GM12878 (cell line): ENCODE results near the gene FAM222B. TPM values are rescaled to one million over a fixed set of nuclear protein-coding genes. Genes with fewer than 3 reads are reported as not detected.

ENCODE experiments used
- ATAC-seq: fragments of 200-7000 bp; cut with Tn5 transposase; 3 replicates; pipeline ENCODE4 v1.9.1; 2020; ENCODE audit warnings: mild to moderate bottlenecking, moderate library complexity
- BruUV-seq: library from RNA; stranded (reverse); fragments of 400-500 nt; replicated peaks from 2 replicates; lab custom pipeline; 2021; lab: Mats Ljungman, UMichigan
- CTCF ChIA-PET: fragments of 300-600 bp; sonication (Branson Sonifier 250); formaldehyde crosslinking; extraction: SDS; loops from one replicate; lab custom pipeline; 2021; ENCODE audit warnings: inconsistent platforms; lab: Yijun Ruan, JAX
- POLR2A ChIA-PET: fragments of 350-600 bp; formaldehyde crosslinking; extraction: SDS; loops from one replicate; lab custom pipeline; 2021; ENCODE audit warnings: inconsistent platforms; lab: Charles Lee
- RAD21 ChIA-PET: fragments of 300-600 bp; sonication (Branson Sonifier 250); formaldehyde crosslinking; loops from one replicate; lab custom pipeline; 2023; ENCODE audit warnings: antibody characterized with exemption; ENCODE audit not compliant: unreplicated experiment; lab: Charles Lee
- SMC1A ChIA-PET: fragments of 300-600 bp; sonication (Branson Sonifier 250); formaldehyde crosslinking; loops from one replicate; lab custom pipeline; 2023; ENCODE audit not compliant: unreplicated experiment, uncharacterized antibody; lab: Charles Lee
- DNase-seq: peaks from one replicate; pipeline ENCODE4 v3.0.0-alpha.2; 2011; ENCODE audit warnings: low read depth, low spot score
- FAIRE-seq: peaks from 3 replicates; lab custom pipeline; 2011; peaks lifted over from hg19 to GRCh38; lab: Jason Lieb, UNC
- H2AFZ ChIP-seq: 2 replicates; pipeline ENCODE4 v1.6.0; 2011; ENCODE audit warnings: low read depth, low read length, control low read depth; ENCODE audit not compliant: control insufficient read depth
- H3K27ac ChIP-seq: 2 replicates; pipeline ENCODE4 v1.5.1; 2011; ENCODE audit warnings: control low read depth; ENCODE audit not compliant: control insufficient read depth, insufficient read depth
- H3K27me3 ChIP-seq, 2 experiments: replicated peaks in 1 of 2; 2 replicates each; pipeline versions ENCODE4 v1.6.0 to v1.6.1; 2011; ENCODE audit warnings: low read length in 1 of 2; ENCODE audit not compliant: control insufficient read depth in 2 of 2, insufficient read depth in 2 of 2
- H3K36me3 ChIP-seq, 2 experiments: 2 replicates each; pipeline ENCODE4 v1.5.1; 2011; ENCODE audit warnings: low read length in 1 of 2; ENCODE audit not compliant: control insufficient read depth in 2 of 2, insufficient read depth in 2 of 2
- H3K4me1 ChIP-seq: 2 replicates; pipeline ENCODE4 v1.6.1; 2011; ENCODE audit warnings: mild to moderate bottlenecking, low read length, moderate library complexity, mixed read lengths; ENCODE audit not compliant: control insufficient read depth, insufficient read depth
- H3K4me2 ChIP-seq: 2 replicates; pipeline ENCODE4 v1.6.0; 2011; ENCODE audit warnings: control low read depth; ENCODE audit not compliant: control insufficient read depth, insufficient read depth
- H3K4me3 ChIP-seq: fragments of 200-600 bp; sonication (generic); 2 replicates; pipeline ENCODE4 v1.5.1; 2016
- H3K79me2 ChIP-seq: 2 replicates; pipeline ENCODE4 v1.6.0; 2011; ENCODE audit warnings: low read length; ENCODE audit not compliant: control insufficient read depth, insufficient read depth
- H3K9ac ChIP-seq: 2 replicates; pipeline ENCODE4 v1.8.0; 2011; ENCODE audit warnings: low read length, control low read depth, mixed read lengths; ENCODE audit not compliant: control insufficient read depth, insufficient read depth
- H3K9me3 ChIP-seq: replicated peaks from 3 replicates; pipeline ENCODE4 v1.5.1; 2011; ENCODE audit warnings: mild to moderate bottlenecking, low read length; ENCODE audit not compliant: control insufficient read depth, insufficient read depth
- H4K20me1 ChIP-seq: 2 replicates; pipeline ENCODE4 v1.6.0; 2011; ENCODE audit not compliant: control insufficient read depth, insufficient read depth
- CBX5 ChIP-seq: sonication (generic); IDR thresholded peaks from 2 replicates; pipeline ENCODE4 v1.6.1; 2016; ENCODE audit warnings: low read depth, moderate library complexity, mild to moderate bottlenecking, inconsistent platforms
- E4F1 ChIP-seq: fragments of 450-650 bp; IDR thresholded peaks from 2 replicates; pipeline ENCODE4 v1.6.1; 2018; ENCODE audit warnings: borderline replicate concordance, mild to moderate bottlenecking; ENCODE audit not compliant: partially characterized antibody
- IKZF1 ChIP-seq: fragments of 450-650 bp; conservative IDR thresholded peaks from 2 replicates; pipeline ENCODE4 v1.6.1; 2017; ENCODE audit warnings: antibody characterized with exemption, mild to moderate bottlenecking
- NBN ChIP-seq: fragments of 450-650 bp; IDR thresholded peaks from 2 replicates; pipeline ENCODE4 v1.6.1; 2016
- RELA ChIP-seq: fragments of 450-650 bp; IDR thresholded peaks from 2 replicates; pipeline ENCODE4 v1.8.0; 2014; ENCODE audit warnings: borderline replicate concordance; ENCODE audit not compliant: partially characterized antibody
- SMC3 ChIP-seq: IDR thresholded peaks from 2 replicates; pipeline ENCODE4 v1.6.1; 2011; ENCODE audit warnings: low read length, improper control_type of control experiment, borderline replicate concordance
- SREBF1 ChIP-seq: IDR thresholded peaks from 2 replicates; pipeline ENCODE4 v1.6.1; 2012; ENCODE audit warnings: mild to moderate bottlenecking, low read length
- STAT1 ChIP-seq: fragments of 450-650 bp; conservative IDR thresholded peaks from 2 replicates; pipeline ENCODE4 v1.6.1; 2014; ENCODE audit warnings: antibody characterized with exemption, mild to moderate bottlenecking
- USF1 ChIP-seq: IDR thresholded peaks from 2 replicates; pipeline ENCODE4 v1.6.1; 2011; ENCODE audit warnings: borderline replicate concordance, low read depth, mild to moderate bottlenecking, moderate library complexity, mixed read lengths, low read length; ENCODE audit not compliant: insufficient read depth; ENCODE audit errors: extremely low read length
- ZBTB4 ChIP-seq: fragments of 450-650 bp; formaldehyde crosslinking; IDR thresholded peaks from 2 replicates; pipeline ENCODE4 v1.4.0; 2022; ENCODE audit warnings: mild to moderate bottlenecking, moderate library complexity
- WGBS: methylation state at CpG from one replicate; pipeline ENCODE4 v1.1.6; 2016; ENCODE audit warnings: low lambda C conversion rate; ENCODE audit not compliant: insufficient replicate concordance, insufficient coverage; ENCODE audit errors: missing lambda C conversion rate; 5-methylcytosine and 5-hydroxymethylcytosine counted together
- in situ Hi-C: fragments of 300-500 bp; cut with MboI; formaldehyde crosslinking; loops from 9 replicates; pipeline ENCODE4 v1.14.3; 2018; ENCODE audit warnings: mixed read lengths
- intact Hi-C: fragments of 100-400 bp; cut with micrococcal nuclease; formaldehyde crosslinking; loops from one replicate; pipeline ENCODE4 v1.14.2; 2022; ENCODE audit not compliant: unreplicated experiment
- polyA plus RNA-seq, 11 experiments: library from polyadenylated mRNA; depleted of rRNA in 4 of 11; unstranded in 6 of 11; stranded (reverse) in 5 of 11; fragments of >200 nt; fragmentation: Nextera tagmentation in 4 of 11; fragmentation: Illumina TruSeq in 1 of 11; extraction: Ambion mirVana in 4 of 11; extraction: Trizol in 1 of 11; gene quantifications; 1 replicate in 1 of 11; 2 replicates in 10 of 11; pipeline versions ENCODE4 v1.2.1 to v1.2.3, GENCODE V29; 2011 to 2016; ENCODE audit warnings: inconsistent platforms in 2 of 11, missing spikeins in 2 of 11, low read depth in 1 of 11
- total RNA-seq, 4 experiments: library from RNA; depleted of rRNA in 3 of 4; stranded (reverse); fragments of >200 nt in 3 of 4; fragmentation: Illumina TruSeq in 1 of 4; extraction: Trizol in 1 of 4; gene quantifications; 2 replicates each; pipeline versions ENCODE4 v1.2.1 to v1.2.3, GENCODE V29; 2013 to 2021

FAM222B gene
- total and polyA plus RNA-seq, 10 of the 15 experiments (the other 5 are each of a cell fraction or from before 2014, with no cell fraction given), result 2.8 to 18.3 (median 6.4) TPM

GRCh38 chr17:28738680-28739384, 103.8 kb downstream of the FAM222B start (continued):
- TF ChIP-seq E4F1 (no peak), IKZF1 (peak; percentile 93)

GRCh38 chr17:28737770-28738679, 104.6 kb downstream of the FAM222B start:
- H3K27me3 ChIP-seq, result no peaks in the 10 kb centered on the region
- H3K9me3 ChIP-seq, result peaks cover 8% of the 10 kb centered on the region; the same call in 2 of the 3 replicates
- H3K36me3 ChIP-seq, result peaks cover 0 to 8% of the 10 kb centered on the region in 2 experiments; a peak in 2 of 4 replicates
- intact Hi-C loops (loop anchor here (1.0 kb wide), 1 partner anchor 10 kb away; the partner anchor contains the start of gene NEK8), in situ Hi-C loops (loop anchor here (25.0 kb wide), 1 partner anchor 1276 kb away; the partner anchor contains the start of gene KSR1)
- peak overlapping the region; percentile 60 for H3K4me3 ChIP-seq
- ChIA-PET CTCF (interaction anchor here (1.1 to 7.4 kb wide), 3 partner anchors 10 to 14 kb away, joined by 3 to 95 read pairs (median 7); partner anchors contain the start of genes NEK8 and TLCD1), POLR2A (interaction anchor here (0.8 to 15.2 kb wide), 2 partner anchors 11 to 157 kb away, joined by 7 to 485 read pairs; partner anchors contain the start of genes NEK8, RPL23A and TLCD1), RAD21 (interaction anchor here (1.5 to 17.4 kb wide), 2 partner anchors 11 kb away, joined by 7 to 375 read pairs; partner anchors contain the start of genes NEK8 and TLCD1), SMC1A (interaction anchor here (0.7 to 17.8 kb wide), 3 partner anchors 9 to 155 kb away, joined by 3 to 326 read pairs (median 5); partner anchors contain the start of genes NEK8 and TLCD1)
- H3K4me2 ChIP-seq, result peak overlapping the region; percentile 76
- peak; percentile 89 for DNase-seq
- peak; percentile 88 for ATAC-seq
- peak; percentile 62 for FAIRE-seq
- 2% methylated on average over 22 of the region's 22 CpGs for WGBS
- H3K9ac ChIP-seq, result peak overlapping the region; percentile 73
- TSS peak; percentile 89 for BruUV-seq
- no peaks in the 10 kb centered on the region for H4K20me1 ChIP-seq
- peak overlapping the region; percentile 46 for H2AFZ ChIP-seq
- peaks cover 27% of the 10 kb centered on the region for H3K79me2 ChIP-seq
- peaks cover 74% of the 10 kb centered on the region for H3K4me1 ChIP-seq
- H3K27ac ChIP-seq, result peak overlapping the region; percentile 96
- TF ChIP-seq NBN (peak; percentile 62; the same call in 1 of the 2 replicates), CBX5 (no peak), USF1 (peak; percentile 85), SMC3 (peak; percentile 22; the same call in 1 of the 2 replicates), RELA (peak; percentile 36), SREBF1 (no peak), ZBTB4 (no peak), STAT1 (0 out of 2 replicates have a peak, but pooled peaks have one; percentile 25)
